ENCODE measurements around the gene PPP1R14C.

Gene PPP1R14C

DNA sequence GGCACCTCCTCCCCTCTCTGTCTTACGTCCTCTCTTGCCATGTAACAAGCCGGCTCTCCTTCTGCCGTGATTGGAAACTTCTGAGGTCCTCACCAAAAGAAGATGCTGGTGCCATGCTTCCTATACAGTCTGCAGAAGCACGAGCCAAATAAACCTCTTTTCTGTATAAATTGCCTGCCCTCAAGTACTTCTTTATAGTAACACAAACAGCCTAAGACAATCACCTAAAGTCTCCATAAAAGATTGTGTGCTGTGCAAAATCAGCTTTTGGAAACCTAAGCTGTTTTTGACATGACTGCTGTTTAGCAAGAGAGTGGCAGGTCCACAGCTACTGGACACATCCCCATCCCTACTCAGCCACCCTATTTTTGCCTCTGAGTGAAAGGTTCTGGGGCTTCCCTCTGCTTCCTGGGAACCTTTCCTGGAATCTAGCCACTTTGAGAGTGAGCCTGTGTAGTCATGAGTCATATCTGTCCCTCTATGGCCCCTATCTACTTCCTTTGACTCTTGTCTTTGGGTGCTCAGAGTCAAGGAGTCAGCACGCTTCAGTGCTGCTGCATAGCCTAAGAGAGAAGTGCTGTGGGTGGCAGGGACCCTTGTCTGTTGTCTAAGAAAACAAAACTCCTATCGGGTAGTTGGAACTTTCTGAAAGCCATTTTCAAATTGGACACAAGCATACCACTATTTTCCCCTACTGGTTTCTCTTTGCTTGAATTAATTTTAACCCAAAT lies 110.0 kb downstream of the PPP1R14C start:
- DNase-seq = no peak

DNA sequence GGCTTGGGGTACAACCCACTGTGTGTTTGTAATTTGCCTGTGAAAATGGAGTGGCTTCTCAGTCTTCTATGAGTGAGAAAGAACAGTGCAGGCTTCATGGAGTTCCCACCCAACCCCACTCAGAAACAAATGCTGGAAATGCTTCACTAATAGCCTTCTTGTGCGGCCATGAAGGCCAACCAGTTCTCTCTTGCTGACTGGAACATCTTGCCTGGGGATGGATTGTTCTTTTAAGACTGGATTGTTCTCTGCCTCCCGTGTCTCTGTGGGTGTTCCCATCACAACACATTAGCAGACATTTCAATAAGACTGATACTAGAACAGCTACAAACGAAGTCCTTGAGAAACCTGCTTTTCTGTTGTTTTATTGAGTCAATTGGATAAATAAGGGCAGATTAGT lies 110.6 kb downstream of the PPP1R14C start:
- no peak for DNase-seq

- DNase-seq = no peak
These were observed 111.9 kb downstream of the PPP1R14C start for GRCh38 chr6:150254770-150255169.

DNA sequence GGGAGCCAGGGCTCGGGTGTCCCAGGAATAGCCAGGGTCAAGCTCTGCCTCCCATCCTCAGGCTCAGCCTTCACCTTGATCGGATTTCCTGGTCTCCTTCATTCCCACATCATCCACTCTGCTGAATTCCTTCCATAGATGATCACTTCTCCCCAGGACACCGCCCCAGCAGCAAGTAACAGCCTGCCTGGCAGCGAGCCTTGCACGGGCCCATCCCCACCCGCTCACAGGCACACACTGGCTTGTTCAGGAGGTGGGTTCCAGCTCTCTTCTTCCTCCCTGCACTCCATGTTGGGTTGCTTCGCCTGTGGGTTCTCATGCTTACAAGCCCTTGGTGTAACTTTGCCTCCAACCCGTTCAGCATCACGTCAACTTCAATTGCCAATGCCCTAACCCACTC lies 113.0 kb downstream of the PPP1R14C start:
- no peak for DNase-seq

DNA sequence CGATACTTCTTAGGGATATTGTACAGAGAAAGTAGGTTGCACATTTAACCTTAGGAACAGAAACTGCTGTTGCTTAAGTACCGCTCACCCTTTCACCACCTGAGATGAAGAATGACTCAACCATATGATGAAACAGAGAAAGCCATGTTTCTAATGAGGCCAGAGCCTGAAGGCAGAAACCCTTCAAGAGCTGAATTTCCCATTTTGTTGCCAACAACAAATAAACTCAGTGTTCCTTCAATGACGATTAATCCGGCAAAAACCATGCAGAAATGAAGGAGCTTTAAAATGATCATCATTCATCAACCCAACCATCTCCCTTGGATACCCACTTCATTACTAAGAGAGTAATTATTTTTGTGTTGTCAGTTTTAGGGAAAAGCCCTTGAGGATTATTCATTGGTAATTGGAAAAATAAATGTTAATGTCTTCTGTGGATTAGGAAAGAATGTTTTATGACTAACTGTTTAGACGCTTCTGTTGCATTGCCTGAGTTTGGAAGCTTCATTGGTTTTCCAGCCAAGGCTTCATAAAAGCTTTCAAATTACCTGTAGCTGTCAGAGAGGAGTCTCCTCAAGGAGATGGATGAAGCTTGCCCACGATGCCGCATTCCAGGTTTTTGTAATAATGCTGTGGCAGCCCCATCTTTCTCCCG lies 113.9 kb downstream of the PPP1R14C start:
- DNase-seq = no peak

DNA sequence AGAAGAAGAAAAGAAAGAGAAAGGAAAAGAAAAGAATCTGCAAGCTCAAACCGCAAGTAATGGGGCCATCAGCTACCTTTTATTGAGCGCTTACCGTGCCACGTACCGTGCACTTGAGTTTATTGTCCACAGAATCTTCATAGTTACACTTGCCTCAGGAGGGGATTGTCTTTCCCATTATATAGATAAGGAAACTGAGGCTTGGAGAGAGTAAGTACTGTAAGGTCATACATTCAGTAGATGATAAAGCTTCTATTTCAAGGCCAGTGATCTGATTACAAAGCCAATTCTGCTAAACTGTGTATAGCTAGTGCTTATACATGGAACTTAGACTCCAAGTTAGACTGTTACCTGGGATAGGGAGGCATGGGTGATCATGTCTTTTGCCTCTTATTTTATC lies 115.5 kb downstream of the PPP1R14C start:
- no peak for DNase-seq

GRCh38 chr6:150260931-150261330 lies 118.1 kb downstream of the PPP1R14C start:
- DNase-seq = no peak

- no peak for DNase-seq
These were observed 119.3 kb downstream of the PPP1R14C start for GRCh38 chr6:150261997-150262697.

DNA sequence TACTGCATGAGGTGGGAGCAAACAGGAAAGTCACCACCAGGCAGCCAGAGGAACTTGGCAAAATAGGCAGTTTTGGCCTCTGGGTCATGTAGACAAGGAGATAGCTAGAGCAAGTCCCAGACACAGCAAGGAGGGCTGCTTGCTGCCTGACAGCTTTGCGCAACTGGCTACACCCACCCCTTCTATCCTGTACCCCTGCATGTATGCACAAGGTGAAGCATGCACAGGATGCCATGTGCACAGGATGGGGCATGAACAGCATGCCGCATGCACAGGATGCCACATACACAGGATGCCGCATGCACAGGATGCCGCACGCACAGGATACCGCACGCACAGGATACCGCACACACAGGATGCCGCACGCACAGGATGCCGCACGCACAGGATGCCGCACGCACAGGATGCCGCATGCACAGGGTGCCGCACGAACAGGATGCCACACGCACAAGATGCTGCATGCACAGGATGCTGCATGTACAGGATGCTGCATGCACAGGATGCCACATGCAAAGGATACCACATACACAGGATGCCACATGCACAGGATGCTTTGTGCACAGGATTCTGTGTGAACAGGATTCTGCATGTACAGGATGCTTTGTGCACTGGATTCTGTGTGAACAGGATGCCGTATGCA lies 121.0 kb downstream of the PPP1R14C start:
- DNase-seq = no peak

GRCh38 chr6:150266309-150266708 lies 123.5 kb downstream of the PPP1R14C start:
- no peak for DNase-seq

DNA sequence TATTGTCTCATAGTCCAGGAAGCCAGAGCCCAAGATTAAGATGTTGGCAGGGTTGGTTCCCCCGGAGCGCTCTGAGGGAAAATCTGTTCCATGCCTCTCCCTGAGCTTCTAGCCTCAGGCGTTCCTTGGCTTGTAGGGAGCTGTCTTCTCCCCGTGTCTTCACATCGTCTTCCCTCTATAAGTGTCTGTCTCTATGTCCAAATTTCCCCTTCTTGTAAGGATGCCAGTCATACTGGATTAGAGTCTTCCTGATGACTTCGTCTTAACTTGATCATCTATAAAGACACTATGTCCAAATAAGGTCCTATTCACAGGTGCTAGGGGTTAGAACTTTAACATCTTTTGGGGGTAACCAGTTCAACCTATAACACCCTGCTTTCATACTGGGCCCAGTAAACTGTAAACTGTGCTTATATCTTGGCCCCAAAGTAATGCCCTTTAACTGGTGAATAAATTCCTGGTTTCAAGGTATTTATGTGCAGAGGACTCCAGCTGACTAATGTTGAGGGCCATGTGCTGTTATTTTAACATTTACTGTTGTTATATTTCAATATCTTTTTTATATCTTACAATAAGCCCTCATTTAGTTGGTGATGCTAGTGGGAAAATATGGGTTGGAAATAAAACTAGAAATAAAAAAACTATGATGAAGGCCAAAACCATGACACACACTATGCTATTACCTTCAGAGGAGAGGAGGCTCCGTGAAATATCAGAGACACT lies 124.3 kb downstream of the PPP1R14C start:
- DNase-seq = no peak

- DNase-seq = no peak
These were observed 125.1 kb downstream of the PPP1R14C start for GRCh38 chr6:150267686-150268561.

DNA sequence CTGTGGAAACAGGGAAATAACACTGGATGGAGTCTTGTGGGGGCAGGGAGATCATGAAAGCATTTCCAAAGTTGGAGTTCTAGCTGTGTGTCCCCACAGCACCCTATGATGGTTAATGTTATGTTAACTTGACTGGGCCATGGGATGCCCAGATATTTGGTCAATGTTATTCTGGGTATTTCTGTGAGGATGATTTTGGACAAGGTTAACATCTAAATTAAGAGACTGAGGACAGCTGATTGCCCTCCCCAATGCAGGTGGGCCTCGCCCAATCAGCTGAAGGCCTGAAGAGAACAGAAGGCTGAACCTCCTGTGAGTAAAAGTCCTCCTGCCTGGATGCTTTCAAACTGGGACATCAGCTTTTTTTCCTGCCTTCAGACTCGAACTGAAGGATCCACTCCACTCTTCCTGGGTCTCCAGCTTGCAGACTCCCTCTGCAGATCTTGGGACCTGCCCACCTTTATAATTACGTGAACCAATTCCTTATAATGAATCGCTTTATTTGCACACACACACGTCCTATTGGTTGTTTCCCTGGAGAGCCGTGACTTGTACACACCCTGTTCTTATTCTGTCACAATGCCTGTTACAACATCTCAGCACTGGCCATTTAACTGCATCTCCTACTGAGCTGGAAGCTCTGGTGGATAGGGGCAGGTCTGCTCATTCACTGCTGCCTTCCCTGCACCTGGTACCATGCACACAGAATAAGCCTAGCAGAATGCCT lies 126.4 kb downstream of the PPP1R14C start:
- DNase-seq = no peak

- no peak for DNase-seq
These were observed 127.0 kb downstream of the PPP1R14C start for GRCh38 chr6:150269857-150270223.

DNA sequence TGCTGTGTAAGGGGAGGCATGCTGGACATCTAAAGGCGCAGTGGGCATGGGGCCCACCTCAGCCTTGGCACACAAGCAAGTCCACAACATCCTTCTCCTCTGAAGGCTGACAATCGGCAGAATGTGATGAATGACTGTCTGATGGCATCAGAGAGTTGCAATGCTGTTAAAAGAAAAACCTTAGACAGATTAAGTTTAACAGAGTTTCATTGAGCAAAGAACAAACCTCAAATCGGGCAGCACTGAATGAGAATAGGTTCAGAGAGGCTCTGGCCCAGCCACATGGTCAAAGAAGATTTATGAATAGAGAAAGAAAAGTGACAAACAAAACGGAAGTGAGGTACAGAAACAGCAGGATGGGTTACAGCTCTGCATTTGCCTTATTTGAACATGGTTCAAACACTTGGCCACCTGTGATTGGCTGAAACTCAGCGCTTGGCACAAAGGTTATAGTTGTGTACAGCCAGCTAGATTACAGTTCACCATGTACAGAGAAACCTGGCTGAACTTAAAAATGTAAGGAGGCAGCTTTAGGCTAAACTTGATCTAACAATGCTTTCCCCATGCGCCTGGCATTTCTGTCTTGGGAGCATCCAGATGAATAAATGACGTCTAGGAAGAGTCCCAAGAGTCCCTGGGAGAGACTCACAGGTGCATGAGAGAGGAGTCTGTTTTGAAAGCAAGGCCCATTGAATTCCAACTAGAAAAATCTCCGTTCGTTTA lies 127.6 kb downstream of the PPP1R14C start:
- no peak for DNase-seq

DNA sequence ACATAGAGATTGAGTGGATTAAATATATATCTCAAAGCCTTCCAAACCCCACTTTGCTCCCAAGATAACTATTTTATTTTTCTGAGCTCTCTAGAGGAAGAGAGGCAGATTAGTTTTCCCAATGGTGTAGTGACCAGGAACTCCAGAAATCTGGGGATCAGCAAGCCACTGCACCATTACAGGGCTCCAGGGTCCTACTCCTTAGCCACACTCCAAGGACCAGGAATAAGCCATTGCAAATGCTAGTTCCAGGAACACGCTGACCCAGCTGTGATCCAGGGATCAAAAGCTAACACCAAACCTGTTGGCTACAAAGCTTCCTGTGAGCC lies 128.3 kb downstream of the PPP1R14C start:
- no peak for DNase-seq

DNA sequence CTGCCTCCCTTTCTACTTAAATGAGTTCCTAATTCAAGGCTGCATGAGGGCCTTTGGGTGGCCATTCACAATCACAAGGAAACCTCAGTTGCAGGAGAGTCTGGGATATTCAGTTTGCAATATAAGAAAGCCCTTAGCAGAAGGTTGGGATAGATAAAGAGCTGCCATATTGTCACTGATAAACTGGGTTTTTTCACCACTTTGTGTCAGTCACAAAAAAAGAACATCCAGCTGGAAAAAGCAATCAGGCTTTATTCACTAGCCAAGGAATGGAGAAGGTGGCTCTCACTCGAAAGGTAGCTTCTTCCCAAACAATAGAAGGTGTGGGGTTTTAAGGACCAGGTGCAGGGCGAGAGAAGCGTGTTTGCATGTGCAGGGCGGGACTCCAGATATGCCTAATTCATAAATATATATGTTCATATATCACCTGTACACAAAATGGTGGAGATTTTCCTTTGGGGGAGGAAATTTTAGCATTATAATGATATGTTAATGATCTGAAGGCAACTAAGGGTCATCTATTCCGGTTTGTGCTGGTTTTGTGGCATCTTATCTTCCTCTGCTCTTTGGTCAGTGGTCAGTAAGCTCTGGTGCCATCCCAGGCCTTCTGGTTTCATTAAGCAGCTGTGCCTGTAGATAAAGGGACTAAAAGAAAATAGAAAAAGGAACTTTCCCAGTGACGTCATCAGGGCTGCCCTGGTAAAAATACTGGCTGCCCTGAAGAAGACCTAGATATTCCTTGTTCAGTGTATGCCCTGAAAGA lies 128.8 kb downstream of the PPP1R14C start:
- DNase-seq = no peak

GRCh38 chr6:150272264-150272975 lies 129.6 kb downstream of the PPP1R14C start:
- DNase-seq = no peak

- DNase-seq = no peak
These were observed 130.1 kb downstream of the PPP1R14C start for GRCh38 chr6:150272976-150273315.
